Measurements from ENCODE around the gene MTX2. TPM values are rescaled to one million over a fixed set of nuclear protein-coding genes. Genes with fewer than 3 reads are reported as not detected.

The MTX2 gene
- total and polyA plus RNA-seq, 10 of the 15 experiments (the other 5 are each of a cell fraction or from before 2014, with no cell fraction given), result 15.7 to 78.1 (median 55.0) TPM

DNA sequence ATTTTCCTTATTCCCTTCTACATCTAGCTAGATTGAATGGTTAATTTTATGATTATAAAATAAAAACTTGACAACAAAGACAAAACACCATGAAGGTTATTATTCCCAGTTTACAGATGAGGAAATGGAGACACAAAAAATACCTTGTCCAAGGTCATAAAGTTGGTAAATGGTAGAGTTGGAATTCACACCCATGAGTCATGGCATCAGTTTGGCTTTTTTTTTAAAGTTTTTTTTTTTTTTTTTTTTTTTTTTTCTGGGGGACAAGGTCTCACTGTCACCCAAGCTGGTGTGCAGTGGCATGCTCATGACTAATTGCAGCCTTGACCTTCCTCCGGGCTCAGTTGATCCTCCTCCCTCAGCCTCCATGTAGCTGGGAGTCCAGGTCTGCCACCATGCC, 70.0 kb downstream of the MTX2 start (continued):
- TF ChIP-seq, protein P1, sequence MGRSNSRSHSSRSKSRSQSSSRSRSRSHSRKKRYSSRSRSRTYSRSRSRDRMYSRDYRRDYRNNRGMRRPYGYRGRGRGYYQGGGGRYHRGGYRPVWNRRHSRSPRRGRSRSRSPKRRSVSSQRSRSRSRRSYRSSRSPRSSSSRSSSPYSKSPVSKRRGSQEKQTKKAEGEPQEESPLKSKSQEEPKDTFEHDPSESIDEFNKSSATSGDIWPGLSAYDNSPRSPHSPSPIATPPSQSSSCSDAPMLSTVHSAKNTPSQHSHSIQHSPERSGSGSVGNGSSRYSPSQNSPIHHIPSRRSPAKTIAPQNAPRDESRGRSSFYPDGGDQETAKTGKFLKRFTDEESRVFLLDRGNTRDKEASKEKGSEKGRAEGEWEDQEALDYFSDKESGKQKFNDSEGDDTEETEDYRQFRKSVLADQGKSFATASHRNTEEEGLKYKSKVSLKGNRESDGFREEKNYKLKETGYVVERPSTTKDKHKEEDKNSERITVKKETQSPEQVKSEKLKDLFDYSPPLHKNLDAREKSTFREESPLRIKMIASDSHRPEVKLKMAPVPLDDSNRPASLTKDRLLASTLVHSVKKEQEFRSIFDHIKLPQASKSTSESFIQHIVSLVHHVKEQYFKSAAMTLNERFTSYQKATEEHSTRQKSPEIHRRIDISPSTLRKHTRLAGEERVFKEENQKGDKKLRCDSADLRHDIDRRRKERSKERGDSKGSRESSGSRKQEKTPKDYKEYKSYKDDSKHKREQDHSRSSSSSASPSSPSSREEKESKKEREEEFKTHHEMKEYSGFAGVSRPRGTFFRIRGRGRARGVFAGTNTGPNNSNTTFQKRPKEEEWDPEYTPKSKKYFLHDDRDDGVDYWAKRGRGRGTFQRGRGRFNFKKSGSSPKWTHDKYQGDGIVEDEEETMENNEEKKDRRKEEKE (IDR thresholded peaks at IDR 0.05), result no peak

DNA sequence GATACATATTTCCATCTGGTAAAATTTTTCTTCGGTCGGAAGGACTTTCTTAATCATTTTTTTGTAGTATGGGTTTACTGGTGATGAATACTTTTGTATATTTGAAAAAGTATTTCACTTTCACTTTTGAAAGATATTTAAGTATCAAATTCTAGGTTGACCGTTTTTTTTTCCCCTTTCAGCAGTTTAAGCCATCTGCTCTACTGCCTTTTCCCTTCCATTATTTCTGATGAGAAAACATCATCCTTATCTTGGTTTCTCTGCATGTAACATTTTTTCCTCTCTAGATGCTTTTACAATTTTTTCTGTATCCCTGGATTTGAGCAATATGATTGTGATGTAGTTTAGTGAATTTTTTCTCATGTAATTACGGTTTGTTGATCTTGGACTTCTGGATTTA, 87.0 kb downstream of the MTX2 start:
- H3K27me3 ChIP-seq (replicated peaks in 1 of 2; ENCODE audit: control insufficient read depth in 2 of 2, insufficient read depth in 2 of 2, low read length in 1 of 2), result no peaks in the 10 kb centered on the region
- H2AFZ ChIP-seq (ENCODE audit: control insufficient read depth, low read depth, low read length), result no peak overlapping the region
- TF ChIP-seq ETV6 (conservative IDR thresholded peaks at IDR 0.05 in 1 of 2, IDR thresholded peaks at IDR 0.05 in 1 of 2; ENCODE audit: borderline replicate concordance in 1 of 2, low read depth in 1 of 2) (no peak), KLF5 (IDR thresholded peaks at IDR 0.05; ENCODE audit: partially characterized antibody) (no peak), IKZF2 (IDR thresholded peaks at IDR 0.05) (no peak), YY1 (IDR thresholded peaks at IDR 0.05; ENCODE audit: low read depth, low read length) (no peak), CHD1 (IDR thresholded peaks at IDR 0.05; ENCODE audit: low read depth, low read length) (no peak)
- TF ChIP-seq, protein P2, sequence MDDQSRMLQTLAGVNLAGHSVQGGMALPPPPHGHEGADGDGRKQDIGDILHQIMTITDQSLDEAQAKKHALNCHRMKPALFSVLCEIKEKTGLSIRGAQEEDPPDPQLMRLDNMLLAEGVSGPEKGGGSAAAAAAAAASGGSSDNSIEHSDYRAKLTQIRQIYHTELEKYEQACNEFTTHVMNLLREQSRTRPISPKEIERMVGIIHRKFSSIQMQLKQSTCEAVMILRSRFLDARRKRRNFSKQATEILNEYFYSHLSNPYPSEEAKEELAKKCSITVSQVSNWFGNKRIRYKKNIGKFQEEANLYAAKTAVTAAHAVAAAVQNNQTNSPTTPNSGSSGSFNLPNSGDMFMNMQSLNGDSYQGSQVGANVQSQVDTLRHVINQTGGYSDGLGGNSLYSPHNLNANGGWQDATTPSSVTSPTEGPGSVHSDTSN (IDR thresholded peaks at IDR 0.05; ENCODE audit: insufficient replicate concordance, low read depth, low read length), result no peak
- TF ChIP-seq, protein P3, sequence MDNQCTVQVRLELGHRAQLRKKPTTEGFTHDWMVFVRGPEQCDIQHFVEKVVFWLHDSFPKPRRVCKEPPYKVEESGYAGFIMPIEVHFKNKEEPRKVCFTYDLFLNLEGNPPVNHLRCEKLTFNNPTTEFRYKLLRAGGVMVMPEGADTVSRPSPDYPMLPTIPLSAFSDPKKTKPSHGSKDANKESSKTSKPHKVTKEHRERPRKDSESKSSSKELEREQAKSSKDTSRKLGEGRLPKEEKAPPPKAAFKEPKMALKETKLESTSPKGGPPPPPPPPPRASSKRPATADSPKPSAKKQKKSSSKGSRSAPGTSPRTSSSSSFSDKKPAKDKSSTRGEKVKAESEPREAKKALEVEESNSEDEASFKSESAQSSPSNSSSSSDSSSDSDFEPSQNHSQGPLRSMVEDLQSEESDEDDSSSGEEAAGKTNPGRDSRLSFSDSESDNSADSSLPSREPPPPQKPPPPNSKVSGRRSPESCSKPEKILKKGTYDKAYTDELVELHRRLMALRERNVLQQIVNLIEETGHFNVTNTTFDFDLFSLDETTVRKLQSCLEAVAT (IDR thresholded peaks at IDR 0.05), result no peak
- ChIA-PET RAD21 (ENCODE audit: unreplicated experiment) (no interaction called here), CTCF (no interaction called here), POLR2A (no interaction called here), SMC1A (ENCODE audit: uncharacterized antibody, unreplicated experiment) (interaction anchor here (1.0 kb wide), 1 partner anchor 51 kb away, joined by 3 read pairs; no protein-coding TSS in a partner anchor)
- FAIRE-seq, result no peak
- no peaks in the 10 kb centered on the region for H3K79me2 ChIP-seq (ENCODE audit: control insufficient read depth, insufficient read depth, low read length)
- no peak overlapping the region for H3K4me2 ChIP-seq (ENCODE audit: control insufficient read depth, insufficient read depth)
- H3K27ac ChIP-seq (ENCODE audit: control insufficient read depth, insufficient read depth), result no peak overlapping the region
- no TSS peak for BruUV-seq (replicated peaks)
- intact Hi-C loops (cut with micrococcal nuclease; ENCODE audit: unreplicated experiment) (no loop called here), in situ Hi-C loops (cut with MboI) (no loop called here)
- WGBS (ENCODE audit: insufficient coverage, insufficient replicate concordance, low lambda C conversion rate, missing lambda C conversion rate), result 81% methylated on average over 4 of the region's 4 CpGs
- no peak for ATAC-seq
- H3K9ac ChIP-seq (ENCODE audit: control insufficient read depth, insufficient read depth, low read length), result no peak overlapping the region
- no peak for DNase-seq (ENCODE audit: low read depth, low spot score)
- H3K4me1 ChIP-seq (ENCODE audit: control insufficient read depth, insufficient read depth, low read length), result no peaks in the 10 kb centered on the region
- no peak overlapping the region for H3K4me3 ChIP-seq
- H3K36me3 ChIP-seq (ENCODE audit: control insufficient read depth in 2 of 2, insufficient read depth in 2 of 2, low read length in 1 of 2), result no peaks in the 10 kb centered on the region
- H3K9me3 ChIP-seq (replicated peaks; ENCODE audit: control insufficient read depth, insufficient read depth, low read length), result no peaks in the 10 kb centered on the region
- no peaks in the 10 kb centered on the region for H4K20me1 ChIP-seq (ENCODE audit: control insufficient read depth, insufficient read depth)
